Anterior cingulate cortex (tissue), 58 donors: ENCODE measurements around the gene SLC31A1.

ENCODE experiments used
- DNase-seq, 58 donors: peaks; one replicate each; lab custom pipeline; 2025; lab: John Stamatoyannopoulos, UW

The SLC31A1 gene

DNA sequence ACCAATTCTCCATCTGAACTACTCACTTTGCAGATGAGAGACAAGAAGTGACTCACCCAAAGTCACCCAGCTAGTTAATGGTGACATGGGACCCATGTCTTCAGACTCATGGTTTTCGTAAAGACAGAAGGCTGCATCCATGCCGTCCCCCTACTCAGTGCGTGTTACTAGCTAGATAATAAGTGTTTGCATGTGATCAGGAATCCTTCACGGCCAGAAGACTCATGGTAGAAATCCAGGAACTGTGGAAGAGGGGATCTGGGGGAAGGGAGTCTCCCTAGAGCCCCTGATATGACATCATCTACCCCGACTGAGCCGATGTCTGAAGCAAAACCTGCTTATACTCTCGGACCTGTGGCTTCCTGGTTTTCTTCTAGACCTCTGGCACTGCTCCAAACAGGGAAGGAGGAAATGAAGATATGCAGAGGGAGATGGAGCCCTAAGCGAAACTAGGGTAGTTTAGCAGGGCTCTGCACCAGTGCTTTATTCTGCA is 78.5 kb downstream of the SLC31A1 start:
- DNase-seq, result peak in 2 of 58 donors; percentile 1 to 2

DNA sequence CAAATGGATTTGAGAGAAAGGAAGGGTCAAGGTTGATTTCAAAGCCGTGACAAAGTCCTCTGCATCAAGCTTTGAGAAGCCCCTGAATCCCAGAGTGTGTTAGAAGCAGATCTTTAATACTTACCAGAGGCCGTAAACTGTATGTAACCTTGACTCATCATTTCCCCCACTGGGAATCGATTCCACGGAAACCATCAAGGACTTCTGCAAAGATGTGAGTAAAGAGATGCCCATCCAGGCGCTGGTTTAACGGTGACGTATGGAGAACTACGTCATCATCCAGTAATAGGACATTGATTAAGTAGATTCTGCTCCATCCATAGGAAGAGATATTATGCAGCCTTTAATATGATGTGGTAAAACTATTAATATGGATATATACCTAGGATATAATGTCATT is 80.2 kb downstream of the SLC31A1 start:
- no peak for DNase-seq

DNA sequence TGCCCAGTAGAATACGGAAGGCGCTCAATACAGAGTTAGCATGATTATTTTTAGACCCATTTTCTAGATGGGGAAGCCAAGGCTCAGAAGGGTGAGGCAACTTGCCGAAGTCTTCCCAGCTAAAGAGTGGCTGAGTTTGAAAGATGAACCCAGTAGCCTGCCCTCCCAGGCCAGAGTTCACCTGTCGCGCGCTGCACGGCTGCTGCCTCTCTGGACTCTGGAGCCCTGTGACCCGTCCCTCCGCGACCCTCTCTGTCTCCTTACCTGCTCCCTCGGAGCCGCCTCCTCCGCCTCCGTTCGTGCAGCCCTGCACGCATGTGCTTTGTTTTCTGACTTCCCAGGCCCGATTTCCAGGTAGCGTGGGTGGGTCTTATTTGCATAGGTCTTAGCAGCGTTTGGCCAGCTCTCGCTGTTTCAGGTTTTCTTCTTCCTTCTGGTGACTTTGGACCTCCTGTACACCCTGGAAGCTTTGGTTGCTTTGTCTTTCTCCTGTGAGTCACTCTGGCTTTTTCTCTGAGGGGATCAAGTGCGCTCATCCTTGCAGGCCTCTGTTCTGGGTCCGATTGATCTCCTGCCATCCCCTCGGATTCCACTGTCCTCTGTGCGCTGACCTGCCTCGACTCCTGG is 81.6 kb downstream of the SLC31A1 start, which contains the start of gene RNF183:
Gene RNF183, minus strand, starts transcription at position 585 of the 627 bp plus-strand sequence. CDS start 5,192 bp downstream, outside the sequence.
- no peak for DNase-seq

DNA sequence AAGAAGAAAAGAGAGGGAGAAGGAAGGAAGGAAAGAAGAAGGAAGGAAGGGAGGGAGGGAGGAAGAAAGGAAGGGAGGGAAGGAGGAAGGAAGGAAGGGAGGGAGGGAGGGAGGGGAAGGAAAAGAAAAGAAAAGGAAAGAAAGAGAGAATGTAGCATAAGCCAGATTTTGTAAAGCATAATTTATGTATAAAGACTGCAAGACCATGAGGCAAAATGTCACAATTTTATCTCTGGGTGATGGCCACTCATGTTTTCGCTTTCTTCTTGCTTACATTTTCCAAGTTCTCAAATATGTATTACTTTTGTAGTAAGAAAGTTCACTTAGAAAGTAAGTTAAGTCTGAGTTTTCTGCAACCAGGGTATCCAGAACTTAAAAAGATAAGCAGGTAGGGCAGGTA is 85.2 kb downstream of the SLC31A1 start:
- DNase-seq, result no peak

DNA sequence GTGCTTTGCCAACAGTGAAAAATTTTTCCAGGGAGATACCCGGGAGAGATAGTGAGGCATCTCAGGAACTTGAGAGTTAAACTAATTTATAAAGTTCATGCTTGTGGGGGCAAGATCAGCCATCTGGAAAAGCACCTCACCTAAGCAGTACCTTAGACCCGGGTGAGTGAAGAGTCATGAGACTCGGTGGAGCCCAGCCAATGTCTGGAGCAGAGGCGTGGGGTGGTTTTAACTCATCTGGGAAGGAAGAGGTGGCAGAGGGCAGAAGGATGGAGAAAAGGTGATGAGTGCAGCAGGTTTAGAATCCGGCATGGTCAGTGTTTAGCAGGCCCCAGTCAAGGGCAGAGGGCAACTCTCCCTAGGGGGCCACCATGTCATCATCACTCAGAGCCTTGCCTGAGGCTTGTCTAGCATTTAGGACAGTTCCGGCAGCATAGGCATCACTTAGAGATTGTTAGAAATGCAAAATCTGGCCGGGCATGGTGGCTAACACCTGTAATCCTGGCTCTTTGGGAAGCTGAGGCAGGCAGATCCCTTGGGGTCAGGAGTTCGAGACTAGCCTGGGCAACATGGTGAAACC is 86.1 kb downstream of the SLC31A1 start:
- DNase-seq, result no peak

DNA sequence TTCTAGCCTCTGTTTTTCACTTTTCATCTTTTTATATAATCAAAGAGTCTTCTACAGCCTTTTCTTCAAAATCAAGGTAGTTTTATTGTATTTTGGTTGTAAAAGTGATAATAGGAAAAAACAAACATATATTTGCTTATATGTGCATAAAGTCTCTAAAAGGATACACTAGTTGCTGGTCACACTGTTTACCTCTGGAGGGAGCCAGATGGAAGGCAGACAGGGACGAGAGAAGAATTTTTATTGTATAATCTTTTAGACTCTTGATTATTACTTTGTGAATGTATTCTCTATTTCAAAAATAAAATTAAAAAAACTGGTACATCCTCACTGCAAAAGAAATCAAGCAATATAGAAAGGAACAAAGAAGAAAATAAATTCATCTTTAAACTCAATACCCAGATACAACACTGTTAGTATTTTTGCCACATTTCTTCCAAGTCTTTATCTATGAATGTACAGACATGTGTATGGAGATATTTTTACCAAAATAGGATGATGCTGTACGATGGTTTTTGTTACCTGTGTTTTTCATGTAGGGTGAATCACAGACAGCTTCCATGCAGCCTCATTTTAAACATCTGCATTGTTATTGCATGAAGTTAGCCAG is 88.0 kb downstream of the SLC31A1 start:
- peak in 15 of 58 donors; percentile 0 to 29 (median 13) for DNase-seq

DNA sequence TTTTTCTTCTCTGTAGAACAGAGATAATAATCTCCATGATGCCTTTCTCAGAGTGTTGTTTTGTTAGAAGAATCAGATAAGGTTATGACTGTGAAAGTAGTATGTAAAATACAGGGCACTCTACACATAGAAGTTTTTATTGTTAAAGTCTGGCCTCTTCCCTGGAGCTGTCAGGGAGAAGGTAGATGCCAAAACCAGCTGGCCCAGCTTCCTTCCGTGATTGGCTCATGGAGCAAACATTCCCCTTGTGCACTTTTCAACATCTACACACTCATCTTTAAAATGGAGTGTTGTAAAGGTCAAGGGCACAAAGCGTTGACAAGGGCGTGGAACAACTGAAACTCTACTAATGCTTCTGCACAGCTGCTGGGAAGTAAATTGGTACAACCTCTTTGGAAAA is 89.2 kb downstream of the SLC31A1 start:
- no peak for DNase-seq

DNA sequence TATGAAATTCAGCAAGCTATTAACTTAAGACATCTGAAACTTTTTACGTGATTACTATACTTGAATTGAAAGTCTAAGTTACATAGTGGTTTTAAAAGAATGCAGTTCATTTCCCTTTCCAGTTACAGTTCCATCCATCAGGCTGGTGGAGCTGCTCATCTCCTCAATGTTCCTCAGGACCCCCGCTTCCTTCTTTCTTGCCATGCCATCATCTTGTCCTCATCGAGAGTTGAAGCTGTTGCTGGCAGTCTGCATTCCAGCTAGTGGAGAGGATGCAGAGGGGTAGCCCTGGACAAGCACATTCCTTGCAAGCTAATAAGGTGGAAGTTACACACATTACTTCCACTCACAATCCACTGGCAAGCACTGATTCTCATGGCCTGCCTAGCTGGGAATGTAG is 90.6 kb downstream of the SLC31A1 start:
- peak in 6 of 58 donors; percentile 0 to 40 (median 2) for DNase-seq

DNA sequence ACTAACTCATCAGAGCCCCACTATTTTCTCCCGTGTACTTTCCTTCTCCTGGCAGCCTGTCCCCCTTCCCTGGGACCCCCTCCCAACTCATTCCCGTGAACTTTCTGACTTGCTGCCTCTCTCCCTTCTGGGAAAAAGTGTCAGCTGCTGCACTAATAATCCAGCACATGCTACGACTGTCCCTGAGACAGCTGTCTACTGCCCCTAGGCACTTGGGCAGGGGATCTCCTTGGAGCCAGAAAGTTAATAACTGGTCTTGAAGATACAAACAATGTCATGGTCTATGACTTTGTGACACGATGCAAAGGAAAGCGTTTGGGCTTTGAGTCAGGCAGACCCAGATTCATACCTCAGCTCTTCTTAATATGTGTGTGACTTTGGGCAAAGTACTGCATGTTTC is 91.9 kb downstream of the SLC31A1 start:
- DNase-seq, result no peak
